Stimulated activated CD4-positive, alpha-beta T cell treated with anti-CD3 and anti-CD28 coated beads, TNF-alpha, amount 100 ng/mL, for 4 hours (primary cell): ENCODE data around the gene USP43.
A peak's percentile ranks its signal among the peaks of the same experiment; 100 is the strongest.
"Not testable (repeated sequence)": the region's sequence is repeated elsewhere in the genome, so short reads cannot be mapped to it uniquely, and the experiment has no call there.

Experiments used
- DNase-seq, 3 experiments: peaks; one replicate each; pipeline ENCODE4 v3.0.0-alpha.2; 2020; ENCODE audit warnings: low read depth in 3 of 3

USP43 gene

GRCh38 chr17:9644910-9645751 is at the start of gene USP43:
Gene USP43, plus strand, starts transcription at chr17:9645517. Its CDS starts 116 bp downstream, at chr17:9645633.
- peak in 1 of 3 experiments; percentile 6 for DNase-seq

- not testable (repeated sequence) for DNase-seq
These were observed 47.7 kb upstream of the USP43 start for GRCh38 chr17:9597638-9598037.

- no peak for DNase-seq
These were observed 46.7 kb upstream of the USP43 start for GRCh38 chr17:9598661-9599060.

GRCh38 chr17:9604583-9604982 is 40.7 kb upstream of the USP43 start:
- DNase-seq = not testable (repeated sequence)

- DNase-seq = no peak
These were observed 38.9 kb upstream of the USP43 start for GRCh38 chr17:9606453-9606852.

GRCh38 chr17:9607058-9607457 is 38.3 kb upstream of the USP43 start:
- DNase-seq = not testable (repeated sequence)

GRCh38 chr17:9611557-9611956 is 33.8 kb upstream of the USP43 start:
- no peak for DNase-seq

- no peak for DNase-seq
These were observed 33.3 kb upstream of the USP43 start for GRCh38 chr17:9612006-9612405.

GRCh38 chr17:9615486-9615885 is 29.8 kb upstream of the USP43 start:
- DNase-seq = no peak

GRCh38 chr17:9622961-9623360 is 22.4 kb upstream of the USP43 start:
- no peak for DNase-seq

- no peak for DNase-seq
These were observed 16.8 kb upstream of the USP43 start for GRCh38 chr17:9628509-9628908.

GRCh38 chr17:9632741-9633140 is 12.6 kb upstream of the USP43 start:
- DNase-seq = no peak

GRCh38 chr17:9635340-9635739 is 10.0 kb upstream of the USP43 start:
- no peak for DNase-seq

GRCh38 chr17:9636501-9636900 is 8.8 kb upstream of the USP43 start:
- DNase-seq = no peak

- DNase-seq = not testable (repeated sequence)
These were observed 4.9 kb upstream of the USP43 start for GRCh38 chr17:9640388-9640787.

- no peak for DNase-seq
These were observed 1.7 kb upstream of the USP43 start for GRCh38 chr17:9643611-9644010.

GRCh38 chr17:9645851-9646545 is 681 bp downstream of the USP43 start:
- peak in 1 of 3 experiments; percentile 1 for DNase-seq

GRCh38 chr17:9646546-9646885 is 1.2 kb downstream of the USP43 start:
- no peak for DNase-seq

- no peak for DNase-seq
These were observed 1.7 kb downstream of the USP43 start for GRCh38 chr17:9647014-9647413.

- DNase-seq = no peak
These were observed 3.3 kb downstream of the USP43 start for GRCh38 chr17:9648521-9649110.

GRCh38 chr17:9658593-9659211 is 13.4 kb downstream of the USP43 start:
- no peak for DNase-seq

GRCh38 chr17:9661027-9661426 is 15.7 kb downstream of the USP43 start:
- no peak for DNase-seq
